Left hindlimb (tissue), 1 donor: Measurements from ENCODE around the gene MAPKAP1.

ENCODE experiments used
- DNase-seq: peaks from one replicate; pipeline ENCODE4 v3.0.0-alpha.2; 2018

Gene MAPKAP1

DNA sequence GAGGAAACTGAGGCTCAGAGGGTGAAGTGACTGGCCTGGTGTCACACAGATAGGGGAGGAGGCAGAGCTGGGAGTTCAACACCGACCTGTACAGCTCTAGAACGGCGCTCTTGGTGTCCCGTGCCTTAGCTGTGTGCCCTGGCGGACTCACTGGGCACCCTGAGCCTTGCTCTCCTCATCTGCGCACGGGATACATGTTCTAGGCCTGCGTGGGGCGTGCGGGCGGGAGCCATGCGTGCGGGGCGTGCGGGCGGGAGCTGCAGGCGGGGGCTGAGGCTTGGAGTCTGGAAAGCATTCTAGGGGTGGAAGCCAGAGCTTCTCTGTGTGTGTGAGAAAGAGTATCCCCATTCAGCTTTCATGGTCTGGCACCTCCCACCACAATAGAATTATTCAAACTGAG, 280.1 kb downstream of the MAPKAP1 start:
- no peak for DNase-seq

DNA sequence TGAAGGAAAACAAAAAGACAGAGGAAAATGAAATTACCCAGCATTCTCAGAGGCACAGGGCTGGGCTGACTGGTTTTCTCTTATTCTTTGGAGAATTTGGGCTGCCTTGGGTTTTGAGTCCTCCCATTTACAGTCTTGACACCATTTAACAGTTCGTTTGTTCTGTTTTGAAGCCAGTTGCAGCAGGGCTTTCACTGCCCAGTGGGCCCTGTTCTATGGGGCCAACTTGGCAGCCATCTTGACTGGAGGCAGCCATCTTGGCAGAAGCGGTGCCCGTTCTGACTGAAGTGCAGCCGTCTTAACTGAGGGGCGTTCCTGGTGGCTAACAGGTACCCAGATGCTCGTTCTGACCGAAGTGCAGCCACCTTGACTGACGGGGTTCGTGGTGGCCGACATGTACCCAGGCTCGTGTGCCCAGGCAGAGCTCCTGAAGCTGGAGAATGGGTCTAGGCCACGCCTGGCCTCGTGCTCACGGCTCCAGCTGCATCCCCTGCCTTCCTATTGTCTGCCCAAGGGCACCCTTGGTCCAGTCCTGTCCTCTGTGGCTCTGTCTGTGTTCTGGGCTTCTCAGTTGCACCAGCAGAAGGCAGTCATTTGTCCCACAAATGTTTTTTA, 281.0 kb downstream of the MAPKAP1 start:
- no peak for DNase-seq

GRCh38 chr9:125425170-125425897, 281.7 kb downstream of the MAPKAP1 start:
- DNase-seq = no peak

DNA sequence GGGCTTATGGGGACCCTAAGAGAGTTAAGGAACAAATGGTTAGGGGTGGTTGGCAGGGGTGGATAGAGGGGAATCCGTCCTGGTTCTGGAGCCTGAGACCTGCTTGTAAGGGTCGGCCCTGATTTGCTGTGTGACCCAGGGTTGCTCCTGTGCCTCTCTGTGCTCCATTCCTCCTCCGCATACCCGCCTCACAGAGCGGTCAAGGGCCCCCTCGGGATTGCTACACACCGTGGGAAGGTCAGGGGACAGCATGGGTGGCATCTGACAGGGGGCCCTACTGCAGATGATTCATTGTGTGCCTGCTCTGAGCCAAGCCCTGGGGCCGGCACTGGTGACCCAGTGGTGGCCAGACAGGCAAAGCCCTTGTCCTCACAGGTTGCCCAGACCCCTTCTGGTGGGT, 283.0 kb downstream of the MAPKAP1 start:
- no peak for DNase-seq

GRCh38 chr9:125422853-125423252, 284.2 kb downstream of the MAPKAP1 start:
- DNase-seq = no peak

DNA sequence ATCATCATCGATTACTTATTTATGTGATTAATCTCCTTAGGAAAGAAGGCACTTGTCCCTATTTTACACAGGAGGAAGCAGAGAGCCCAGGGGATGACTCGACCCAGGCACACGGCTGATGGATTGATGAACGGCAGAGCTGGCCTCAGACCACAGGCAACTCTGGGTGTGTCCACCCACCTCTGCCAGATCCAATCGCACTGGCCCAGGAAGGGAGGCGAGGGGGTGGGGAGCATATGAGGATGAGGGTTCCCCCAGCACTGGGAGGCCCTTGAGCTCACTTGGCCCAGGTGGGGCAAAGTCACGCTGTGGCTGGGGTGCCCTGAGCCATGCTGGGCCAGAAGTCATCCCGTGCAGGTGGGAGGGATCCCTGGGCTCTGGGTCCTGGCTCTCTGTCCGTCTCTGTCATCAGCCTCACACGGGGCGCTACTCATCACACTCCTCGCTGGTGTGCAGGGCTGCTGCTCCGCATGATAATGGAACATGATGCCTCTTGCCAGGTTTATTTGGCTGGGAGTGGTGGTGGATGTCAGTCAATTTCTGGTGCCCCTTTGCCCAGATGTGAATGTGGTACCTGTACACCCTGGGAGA, 285.3 kb downstream of the MAPKAP1 start:
- no peak for DNase-seq

- DNase-seq = no peak
Measured at GRCh38 chr9:125421166-125421565, 285.8 kb downstream of the MAPKAP1 start.

GRCh38 chr9:125418404-125418803, 288.6 kb downstream of the MAPKAP1 start:
- no peak for DNase-seq

DNA sequence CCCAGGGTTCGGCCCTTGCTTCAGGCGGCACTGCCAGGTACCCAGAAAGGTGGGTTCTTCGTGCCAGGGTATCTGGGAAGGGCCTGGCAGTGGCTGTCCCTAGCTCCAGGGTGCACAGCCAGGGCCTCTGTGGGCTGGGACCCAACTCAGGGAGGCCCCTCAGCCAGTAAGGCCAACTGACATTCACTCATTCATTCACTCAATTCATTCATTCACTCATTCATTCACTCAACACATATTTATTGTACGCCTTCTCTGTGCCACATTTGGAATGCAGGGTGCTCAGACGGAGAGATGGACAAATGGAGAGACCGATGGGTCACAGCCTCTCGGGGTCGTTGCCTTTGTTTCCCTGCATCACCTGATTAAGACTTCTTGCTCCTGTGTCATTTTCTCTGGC, 290.5 kb downstream of the MAPKAP1 start:
- DNase-seq = no peak

DNA sequence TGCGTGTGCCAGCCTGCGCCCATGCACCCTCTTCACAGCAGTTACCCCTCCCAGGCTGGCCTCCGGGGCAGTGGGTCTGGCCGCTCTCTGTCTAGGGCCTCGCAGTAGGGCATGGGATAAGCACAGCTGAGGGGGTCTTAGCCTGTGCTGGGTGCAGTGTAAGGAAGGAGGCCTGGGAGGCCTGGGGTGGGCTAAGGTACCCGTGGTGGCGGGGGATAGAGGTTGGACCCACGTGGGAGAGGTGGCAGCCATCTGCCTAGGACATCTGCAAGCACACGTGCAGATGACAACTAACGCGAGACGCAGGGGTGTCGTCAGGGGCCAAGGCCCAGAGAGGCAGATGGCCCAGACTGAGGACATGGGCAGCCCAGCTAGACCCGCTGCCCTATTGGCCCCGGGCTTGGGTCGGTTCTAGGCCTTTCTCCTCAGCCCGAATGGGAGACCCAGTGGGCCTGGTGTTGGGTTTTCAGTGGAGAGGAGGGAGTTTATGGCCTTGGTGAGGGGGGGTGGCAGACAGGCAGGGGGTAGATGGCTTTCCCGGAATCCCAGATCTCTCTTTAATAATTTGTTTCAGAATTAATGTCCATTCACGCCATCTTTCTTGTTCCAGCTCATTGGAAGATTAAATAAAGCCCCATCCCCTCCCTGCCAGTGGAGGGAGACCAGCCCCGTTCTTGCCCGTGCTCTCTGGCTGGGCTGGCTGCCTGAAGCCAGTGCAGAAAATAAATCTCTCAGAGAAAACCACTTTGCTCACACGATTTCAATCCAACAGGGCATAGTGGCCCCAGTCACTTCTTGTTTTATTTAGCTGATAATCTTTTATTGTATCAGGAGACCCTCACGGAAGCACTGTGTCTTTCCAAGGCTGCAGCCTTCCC, 291.2 kb downstream of the MAPKAP1 start:
- no peak for DNase-seq

DNA sequence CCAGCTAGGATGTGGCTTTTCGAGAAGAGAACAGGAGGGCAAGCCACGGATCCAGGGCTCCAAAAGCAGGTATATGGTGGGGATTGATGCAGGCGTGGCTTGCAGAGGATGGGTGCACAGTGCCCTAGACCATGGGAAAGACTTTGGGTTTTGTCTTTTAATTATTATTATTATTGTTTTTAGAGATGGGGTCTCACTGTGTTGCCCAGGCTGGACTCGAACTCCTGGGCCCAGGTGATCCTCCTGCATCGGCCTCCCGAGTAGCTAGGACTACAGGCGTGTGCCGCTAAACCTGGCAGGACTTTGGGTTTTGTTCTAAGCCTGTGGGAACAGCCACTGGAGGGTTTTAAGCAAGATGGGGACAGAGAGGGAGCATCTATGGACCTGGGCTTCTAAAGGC, 293.4 kb downstream of the MAPKAP1 start:
- DNase-seq = no peak

DNA sequence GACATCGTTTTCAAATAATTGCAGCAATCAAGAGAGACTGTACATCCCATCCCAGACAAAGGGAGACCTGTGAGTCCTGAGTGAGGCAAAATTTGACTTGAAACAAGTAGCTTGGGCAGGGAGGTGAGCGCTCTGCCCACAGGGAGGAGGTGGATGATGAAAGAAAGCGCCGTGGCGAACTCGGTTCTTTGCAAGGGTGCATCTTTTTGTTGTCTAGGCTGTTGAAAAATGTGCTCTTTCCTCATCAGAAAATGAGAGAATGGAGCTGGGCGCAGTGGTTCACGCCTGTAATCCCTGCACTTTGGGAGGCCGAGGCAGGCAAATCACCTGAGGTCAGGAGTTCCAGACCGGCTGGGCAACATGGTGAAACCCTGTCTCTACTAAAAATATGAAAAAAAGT, 294.8 kb downstream of the MAPKAP1 start:
- no peak for DNase-seq

- DNase-seq = no peak
Measured at GRCh38 chr9:125411171-125411756, 295.7 kb downstream of the MAPKAP1 start.

- DNase-seq = no peak
Measured at GRCh38 chr9:125410522-125410894, 296.5 kb downstream of the MAPKAP1 start.

- no peak for DNase-seq
Measured at GRCh38 chr9:125409637-125410521, 297.1 kb downstream of the MAPKAP1 start.

- no peak for DNase-seq
Measured at GRCh38 chr9:125409217-125409636, 297.8 kb downstream of the MAPKAP1 start.

- peak; percentile 85 for DNase-seq
Measured at GRCh38 chr9:125407974-125408900, 298.8 kb downstream of the MAPKAP1 start.

DNA sequence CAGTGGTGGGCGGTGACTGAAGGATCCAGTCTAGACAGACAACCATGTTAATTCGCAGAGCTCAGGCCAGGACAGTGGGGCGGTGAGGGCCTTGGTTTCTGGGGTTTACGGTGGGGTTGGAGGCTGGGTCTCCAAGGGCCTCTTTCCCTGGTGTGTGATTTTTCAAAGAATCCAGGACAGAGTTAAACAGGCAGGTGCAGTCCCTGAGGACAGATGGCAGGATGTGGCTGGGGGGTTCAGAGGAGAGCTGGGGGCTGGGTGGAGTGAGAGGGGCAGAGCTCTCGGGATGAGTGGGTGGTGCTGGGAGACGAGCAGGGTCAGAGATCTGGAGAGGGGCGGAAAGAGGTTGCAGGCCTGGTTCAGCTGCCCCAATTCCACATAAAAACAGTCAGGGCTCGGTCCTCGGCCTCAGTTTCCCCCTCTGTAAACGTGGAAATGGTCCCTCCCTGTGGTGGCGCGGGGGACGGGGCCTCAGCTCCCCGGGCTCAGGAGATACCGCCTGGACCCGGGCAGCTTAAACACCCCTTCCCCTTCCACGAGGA, 299.5 kb downstream of the MAPKAP1 start:
- DNase-seq = no peak

DNA sequence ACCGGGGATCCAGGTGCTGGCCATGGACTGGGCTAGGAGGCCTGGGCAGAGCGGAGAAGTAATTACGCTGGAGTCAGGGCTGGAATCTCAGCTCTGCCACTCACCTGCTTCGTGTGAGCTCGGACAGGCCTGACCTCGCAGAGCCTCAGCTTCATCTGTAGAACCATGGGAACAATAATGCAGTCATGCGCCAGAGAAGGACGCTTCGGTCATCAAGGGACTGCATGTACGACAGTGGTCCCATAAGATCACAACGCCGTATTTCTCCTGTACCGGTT, 300.3 kb downstream of the MAPKAP1 start:
- no peak for DNase-seq

DNA sequence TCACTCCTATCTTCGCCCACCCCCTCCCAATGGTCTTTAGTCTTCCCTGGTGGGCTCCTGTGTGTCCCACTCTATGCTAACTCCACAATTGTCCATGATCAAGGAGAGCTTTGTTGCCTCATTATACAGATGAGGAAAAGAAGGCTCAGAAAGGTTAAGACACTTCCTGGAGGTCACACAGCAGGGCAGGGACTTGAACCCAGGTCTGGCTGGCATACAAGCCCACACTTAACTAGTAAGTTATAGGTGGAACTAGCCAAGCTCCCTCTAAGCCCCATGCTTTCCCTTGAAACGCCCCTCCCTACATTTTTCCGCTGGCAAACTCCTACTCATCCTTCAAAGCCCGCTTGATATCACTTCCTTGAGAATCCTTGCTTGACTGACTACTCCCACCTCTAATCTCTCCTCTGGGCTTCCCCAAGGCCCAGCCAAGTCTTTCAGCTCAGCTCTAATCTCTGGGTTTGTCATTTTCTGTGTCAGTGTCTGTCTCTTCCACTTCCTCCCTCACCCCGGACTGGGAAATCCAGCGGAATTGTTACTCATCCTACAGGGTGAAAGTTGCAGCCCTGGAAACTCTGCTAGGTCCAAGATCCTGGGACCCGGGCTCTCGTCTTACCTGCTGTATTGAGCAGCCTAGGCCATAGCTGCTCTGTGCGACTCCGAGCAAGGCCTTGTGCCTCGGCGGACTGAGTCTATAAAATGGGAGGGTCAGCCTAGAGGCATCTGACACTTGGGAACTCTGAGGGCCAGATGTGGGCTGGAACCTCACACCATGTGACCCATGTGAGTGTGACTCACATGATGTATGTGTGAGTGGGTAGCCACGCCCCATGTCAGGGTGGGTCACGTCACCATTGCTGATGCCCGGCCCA, 300.8 kb downstream of the MAPKAP1 start:
- DNase-seq = no peak
